A549 (cell line): Measurements from ENCODE around the gene REEP6.

Source experiments
- CBX2 ChIP-seq: fragments of 200-600 bp; sonication (generic); IDR thresholded peaks from 2 replicates; pipeline ENCODE4 v1.6.1; 2016; ENCODE audit warnings: low read depth, mild to moderate bottlenecking, borderline replicate concordance
- CHD2 ChIP-seq: fragments of 150-350 bp; IDR thresholded peaks from 2 replicates; pipeline ENCODE4 v1.6.1; 2014; ENCODE audit warnings: low read length; ENCODE audit not compliant: partially characterized antibody
- ELK1 ChIP-seq: fragments of 150-350 bp; IDR thresholded peaks from 2 replicates; pipeline ENCODE4 v1.6.1; 2014; ENCODE audit warnings: low read depth, mild to moderate bottlenecking, low read length
- POLR2A ChIP-seq: IDR thresholded peaks from 2 replicates; pipeline ENCODE4 v1.6.1; 2012; ENCODE audit warnings: mild to moderate bottlenecking, low read length
- RNF2 ChIP-seq: fragments of 200-600 bp; sonication (generic); IDR thresholded peaks from 2 replicates; pipeline ENCODE4 v1.6.1; 2016; ENCODE audit warnings: low read depth, mild to moderate bottlenecking, antibody characterized with exemption, moderate library complexity, borderline replicate concordance
- ZFP36 ChIP-seq: fragments of 450-650 bp; IDR thresholded peaks from 2 replicates; pipeline ENCODE4 v1.6.1; 2014; ENCODE audit warnings: borderline replicate concordance; ENCODE audit not compliant: partially characterized antibody
- ZSCAN20 ChIP-seq: fragments of 250-450 bp; sonication (Bioruptor Pico); IDR thresholded peaks from 2 replicates; pipeline ENCODE4 v1.8.0; 2022; ENCODE audit warnings: mild to moderate bottlenecking, moderate library complexity
- TF ChIP-seq, protein P1 (sequence below): fragments of >200 bp; sonication (Bioruptor Twin); formaldehyde crosslinking; IDR thresholded peaks from 3 replicates; pipeline ENCODE4 v1.5.1; 2016
- TF ChIP-seq, protein P2 (sequence below): IDR thresholded peaks from 2 replicates; pipeline ENCODE4 v1.6.1; 2012

DNA sequence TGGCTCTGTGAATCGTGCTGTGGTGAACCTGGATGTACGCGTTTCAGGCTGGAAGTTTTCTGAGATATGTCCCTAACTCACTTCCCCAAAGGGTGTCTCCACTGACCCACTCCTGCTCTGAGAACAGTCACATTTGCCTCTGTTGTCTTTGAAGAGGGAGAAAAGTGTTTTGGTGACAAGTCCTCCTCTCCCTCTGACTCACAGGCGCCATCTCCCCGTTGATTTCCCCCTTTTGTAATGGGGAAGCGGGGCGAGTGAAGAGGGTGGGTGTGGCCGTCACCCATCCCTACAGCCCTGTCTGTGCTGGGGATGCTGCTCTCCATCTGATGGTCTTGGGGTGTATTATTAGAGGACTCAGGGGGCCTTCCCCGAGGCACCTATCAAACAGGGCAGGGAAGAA, 31.5 kb upstream of the REEP6 start:
- TF ChIP-seq, protein P1, sequence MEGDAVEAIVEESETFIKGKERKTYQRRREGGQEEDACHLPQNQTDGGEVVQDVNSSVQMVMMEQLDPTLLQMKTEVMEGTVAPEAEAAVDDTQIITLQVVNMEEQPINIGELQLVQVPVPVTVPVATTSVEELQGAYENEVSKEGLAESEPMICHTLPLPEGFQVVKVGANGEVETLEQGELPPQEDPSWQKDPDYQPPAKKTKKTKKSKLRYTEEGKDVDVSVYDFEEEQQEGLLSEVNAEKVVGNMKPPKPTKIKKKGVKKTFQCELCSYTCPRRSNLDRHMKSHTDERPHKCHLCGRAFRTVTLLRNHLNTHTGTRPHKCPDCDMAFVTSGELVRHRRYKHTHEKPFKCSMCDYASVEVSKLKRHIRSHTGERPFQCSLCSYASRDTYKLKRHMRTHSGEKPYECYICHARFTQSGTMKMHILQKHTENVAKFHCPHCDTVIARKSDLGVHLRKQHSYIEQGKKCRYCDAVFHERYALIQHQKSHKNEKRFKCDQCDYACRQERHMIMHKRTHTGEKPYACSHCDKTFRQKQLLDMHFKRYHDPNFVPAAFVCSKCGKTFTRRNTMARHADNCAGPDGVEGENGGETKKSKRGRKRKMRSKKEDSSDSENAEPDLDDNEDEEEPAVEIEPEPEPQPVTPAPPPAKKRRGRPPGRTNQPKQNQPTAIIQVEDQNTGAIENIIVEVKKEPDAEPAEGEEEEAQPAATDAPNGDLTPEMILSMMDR, result no peak
- TF ChIP-seq POLR2A (no peak), ZSCAN20 (CRISPR knock-in tag) (no peak), RNF2 (no peak), ZFP36 (no peak), ELK1 (no peak), CHD2 (no peak), CBX2 (no peak)
- TF ChIP-seq, protein P2, sequence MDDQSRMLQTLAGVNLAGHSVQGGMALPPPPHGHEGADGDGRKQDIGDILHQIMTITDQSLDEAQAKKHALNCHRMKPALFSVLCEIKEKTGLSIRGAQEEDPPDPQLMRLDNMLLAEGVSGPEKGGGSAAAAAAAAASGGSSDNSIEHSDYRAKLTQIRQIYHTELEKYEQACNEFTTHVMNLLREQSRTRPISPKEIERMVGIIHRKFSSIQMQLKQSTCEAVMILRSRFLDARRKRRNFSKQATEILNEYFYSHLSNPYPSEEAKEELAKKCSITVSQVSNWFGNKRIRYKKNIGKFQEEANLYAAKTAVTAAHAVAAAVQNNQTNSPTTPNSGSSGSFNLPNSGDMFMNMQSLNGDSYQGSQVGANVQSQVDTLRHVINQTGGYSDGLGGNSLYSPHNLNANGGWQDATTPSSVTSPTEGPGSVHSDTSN, result no peak
